NT2/D1 (cell line): ENCODE measurements around the gene TFAP2A.

Source experiments
- DNase-seq: peaks from one replicate; pipeline ENCODE4 v3.0.0-alpha.2; 2011; ENCODE audit warnings: low read depth, low spot score
- H3K27me3 ChIP-seq: 2 replicates; pipeline ENCODE4 v1.6.0; 2011; ENCODE audit warnings: mild to moderate bottlenecking; ENCODE audit not compliant: insufficient read length, insufficient read depth
- H3K36me3 ChIP-seq: 2 replicates; pipeline ENCODE4 v1.6.1; 2011; ENCODE audit warnings: mild to moderate bottlenecking, low read length, mixed read lengths; ENCODE audit not compliant: insufficient read depth, insufficient read length
- H3K4me1 ChIP-seq: 2 replicates; pipeline ENCODE4 v1.5.1; 2011; ENCODE audit not compliant: insufficient read depth, insufficient read length
- H3K4me3 ChIP-seq: 2 replicates; pipeline ENCODE4 v1.5.1; 2011; ENCODE audit warnings: low read depth; ENCODE audit not compliant: insufficient read length
- H3K9ac ChIP-seq: 2 replicates; pipeline ENCODE4 v1.6.0; 2011; ENCODE audit warnings: low read depth; ENCODE audit not compliant: insufficient read length
- H3K9me3 ChIP-seq: 2 replicates; pipeline ENCODE4 v1.5.1; 2011; ENCODE audit warnings: mild to moderate bottlenecking, low read length; ENCODE audit not compliant: insufficient read depth
- SUZ12 ChIP-seq: IDR thresholded peaks from 2 replicates; pipeline ENCODE4 v1.6.1; 2011; ENCODE audit not compliant: insufficient read length, insufficient read depth; ENCODE audit errors: extremely low read depth
- YY1 ChIP-seq: IDR thresholded peaks from 2 replicates; pipeline ENCODE4 v1.6.1; 2011; ENCODE audit not compliant: insufficient read length, insufficient read depth
- ZNF274 ChIP-seq: IDR thresholded peaks from 2 replicates; pipeline ENCODE4 v1.6.1; 2011; ENCODE audit warnings: mild to moderate bottlenecking, low read depth, low read length

TFAP2A gene

GRCh38 chr6:10386756-10387654 lies 27.9 kb downstream of the TFAP2A start:
- H3K9ac ChIP-seq, result no peak overlapping the region
- peaks cover 99% of the 10 kb centered on the region for H3K27me3 ChIP-seq
- H3K36me3 ChIP-seq, result no peaks in the 10 kb centered on the region
- H3K4me3 ChIP-seq, result no peak overlapping the region
- no peak for TF ChIP-seq YY1
- TF ChIP-seq ZNF274, result no peak
- no peak for TF ChIP-seq SUZ12
- H3K4me1 ChIP-seq, result peaks cover 3% of the 10 kb centered on the region
- H3K9me3 ChIP-seq, result no peaks in the 10 kb centered on the region
- no peak for DNase-seq

- Histone ChIP-seq H3K27me3 (peaks cover 99% of the 10 kb centered on the region), H3K9me3 (no peaks in the 10 kb centered on the region), H3K4me3 (no peak overlapping the region), H3K36me3 (no peaks in the 10 kb centered on the region), H3K4me1 (peaks cover 3% of the 10 kb centered on the region), H3K9ac (no peak overlapping the region)
- TF ChIP-seq YY1 (no peak), SUZ12 (no peak), ZNF274 (no peak)
- DNase-seq, result no peak
These were observed 28.7 kb downstream of the TFAP2A start for GRCh38 chr6:10386220-10386619.

DNA sequence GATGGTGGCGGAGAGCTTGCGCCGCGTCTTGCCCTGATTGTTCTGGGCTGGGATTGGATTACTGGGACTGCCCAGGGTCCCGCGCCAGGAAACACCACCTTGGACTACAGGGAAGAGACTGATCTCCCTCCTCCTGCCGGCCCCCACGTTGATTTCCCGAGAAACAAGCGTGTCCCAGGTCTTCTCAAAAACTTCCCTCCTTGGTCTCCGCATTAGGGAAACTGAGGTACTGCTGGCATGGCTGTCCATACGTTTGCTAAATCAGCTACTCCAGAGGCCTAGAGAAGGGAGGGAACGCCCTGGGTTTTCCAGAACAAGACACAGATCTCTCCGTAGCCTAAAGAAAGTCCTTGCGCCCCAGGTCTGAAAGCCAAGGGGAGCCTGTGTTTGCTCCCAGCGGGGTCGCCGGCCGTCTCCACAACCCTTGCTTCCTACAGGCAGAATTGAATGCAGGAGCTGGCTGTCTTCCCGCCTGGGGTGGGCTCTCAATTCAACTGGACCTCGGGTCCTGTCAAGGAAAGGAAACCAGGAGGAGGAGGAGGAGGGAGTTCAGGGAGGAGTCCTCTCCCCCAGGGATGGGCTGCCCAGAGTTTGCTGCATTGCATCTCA lies 29.2 kb downstream of the TFAP2A start:
- peaks cover 3% of the 10 kb centered on the region for H3K4me1 ChIP-seq
- no peaks in the 10 kb centered on the region for H3K36me3 ChIP-seq
- no peak overlapping the region for H3K4me3 ChIP-seq
- no peak overlapping the region for H3K9ac ChIP-seq
- peaks cover 99% of the 10 kb centered on the region for H3K27me3 ChIP-seq
- no peaks in the 10 kb centered on the region for H3K9me3 ChIP-seq
- TF ChIP-seq ZNF274 (no peak), SUZ12 (no peak), YY1 (no peak)
- DNase-seq, result no peak

DNA sequence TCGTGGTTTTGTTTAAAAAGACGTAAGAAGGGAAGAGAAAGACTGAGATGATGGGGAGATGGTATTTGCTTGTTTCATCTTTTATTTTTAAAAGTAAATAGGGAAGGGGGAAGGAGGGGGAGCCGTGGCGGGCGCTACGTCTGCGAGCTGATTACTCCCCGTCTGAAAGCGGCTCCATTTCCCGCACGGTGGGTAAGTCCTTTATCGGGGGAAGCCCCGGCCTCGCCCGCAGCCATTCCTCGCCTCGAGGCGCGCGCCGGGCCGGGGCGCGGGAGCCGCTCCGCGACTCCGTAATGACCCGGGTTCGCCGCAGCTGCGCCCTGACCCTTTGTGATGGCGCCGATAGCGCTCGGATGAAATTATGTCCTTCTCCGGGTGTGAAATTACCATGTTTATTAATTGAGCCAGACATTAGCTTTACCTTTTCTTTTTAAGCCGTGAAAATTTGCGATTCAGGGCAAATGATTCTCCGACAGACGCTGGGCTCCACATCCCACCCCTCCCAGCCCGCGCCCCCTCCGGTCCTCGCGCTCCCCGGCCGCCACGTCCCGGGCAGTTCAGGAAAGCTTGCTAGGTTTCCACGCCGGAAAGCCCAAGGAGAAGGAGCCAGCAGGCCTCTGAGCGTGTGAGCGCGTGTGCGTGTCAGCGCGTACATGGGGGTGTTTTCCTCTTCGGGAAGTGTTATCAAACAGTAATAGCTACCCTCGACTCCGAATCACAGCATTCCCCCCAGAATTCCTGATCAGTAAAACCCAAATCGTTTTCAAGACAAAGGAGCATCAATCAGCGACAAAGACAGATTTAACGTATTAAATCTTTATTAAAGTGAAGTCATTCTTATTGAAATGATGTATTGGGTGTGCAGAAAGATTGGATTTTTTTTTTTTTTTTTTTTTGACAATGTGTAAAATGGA lies 30.0 kb downstream of the TFAP2A start:
- Histone ChIP-seq H3K4me1 (no peaks in the 10 kb centered on the region), H3K36me3 (no peaks in the 10 kb centered on the region), H3K4me3 (peak overlapping the region; percentile 24), H3K27me3 (peaks cover 98% of the 10 kb centered on the region), H3K9me3 (no peaks in the 10 kb centered on the region), H3K9ac (no peak overlapping the region)
- no peak for DNase-seq
- TF ChIP-seq ZNF274 (no peak), SUZ12 (peak; percentile 8), YY1 (no peak)

DNA sequence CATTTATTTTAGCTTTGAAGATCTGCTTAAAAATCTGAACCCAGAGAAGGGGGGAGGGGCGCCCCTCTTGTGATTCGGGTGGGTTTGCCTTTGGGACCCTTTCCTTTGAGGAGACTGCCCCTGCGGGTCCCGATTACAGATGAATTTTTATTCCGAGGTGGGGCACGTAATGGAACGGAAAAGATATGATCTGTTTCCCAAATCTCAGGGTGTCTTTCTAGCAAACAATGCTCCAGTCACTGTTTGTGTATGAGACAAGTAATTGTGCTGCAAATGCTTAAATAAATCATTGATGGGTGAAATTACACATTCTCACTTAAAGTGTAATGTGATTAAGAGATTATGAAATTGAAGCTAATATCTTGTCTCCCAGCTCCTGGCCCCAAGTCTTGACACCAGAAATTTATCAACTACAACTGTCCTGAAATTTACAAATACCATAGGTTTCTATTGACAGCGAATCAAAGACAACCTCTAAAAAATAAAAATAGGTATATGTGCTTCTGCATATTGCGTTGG lies 30.7 kb downstream of the TFAP2A start:
- H3K4me1 ChIP-seq, result no peaks in the 10 kb centered on the region
- no peak overlapping the region for H3K9ac ChIP-seq
- TF ChIP-seq SUZ12 (peak; percentile 71), YY1 (no peak), ZNF274 (no peak)
- no peak for DNase-seq
- no peaks in the 10 kb centered on the region for H3K9me3 ChIP-seq
- H3K4me3 ChIP-seq, result no peak overlapping the region
- peaks cover 91% of the 10 kb centered on the region for H3K27me3 ChIP-seq
- H3K36me3 ChIP-seq, result no peaks in the 10 kb centered on the region

GRCh38 chr6:10383331-10384090 lies 31.4 kb downstream of the TFAP2A start:
- peak; percentile 48 for TF ChIP-seq SUZ12
- TF ChIP-seq ZNF274, result no peak
- no peak for TF ChIP-seq YY1
- peaks cover 85% of the 10 kb centered on the region for H3K27me3 ChIP-seq
- H3K4me3 ChIP-seq, result peak overlapping the region; percentile 21
- DNase-seq, result no peak
- no peaks in the 10 kb centered on the region for H3K36me3 ChIP-seq
- no peaks in the 10 kb centered on the region for H3K4me1 ChIP-seq
- H3K9ac ChIP-seq, result no peak overlapping the region
- H3K9me3 ChIP-seq, result no peaks in the 10 kb centered on the region
